ENCODE measurements around the gene PARD3.

The PARD3 gene

GRCh38 chr10:34629084-34629483, 186.0 kb downstream of the PARD3 start:
- no peak for DNase-seq (ENCODE audit: low read depth in 2 of 2)
- no peak for TF ChIP-seq CTCF (IDR thresholded peaks at IDR 0.05; ENCODE audit: low read depth, low read length)
- no peak overlapping the region for H3K4me3 ChIP-seq (replicated peaks in 1 of 2; ENCODE audit: low read depth in 2 of 2, low read length in 2 of 2)

GRCh38 chr10:34628174-34628796, 186.8 kb downstream of the PARD3 start:
- peak; percentile 41 to 56 for DNase-seq (ENCODE audit: low read depth in 2 of 2)
- no peak for TF ChIP-seq CTCF (IDR thresholded peaks at IDR 0.05; ENCODE audit: low read depth, low read length)
- no peak overlapping the region for H3K4me3 ChIP-seq (replicated peaks in 1 of 2; ENCODE audit: low read depth in 2 of 2, low read length in 2 of 2)

- TF ChIP-seq CTCF (IDR thresholded peaks at IDR 0.05; ENCODE audit: low read depth, low read length), result no peak
- DNase-seq (ENCODE audit: low read depth in 2 of 2), result no peak
- H3K4me3 ChIP-seq (replicated peaks in 1 of 2; ENCODE audit: low read depth in 2 of 2, low read length in 2 of 2), result no peak overlapping the region
These were observed 187.4 kb downstream of the PARD3 start for GRCh38 chr10:34627741-34628140.

- no peak for TF ChIP-seq CTCF (IDR thresholded peaks at IDR 0.05; ENCODE audit: low read depth, low read length)
- no peak overlapping the region for H3K4me3 ChIP-seq (replicated peaks in 1 of 2; ENCODE audit: low read depth in 2 of 2, low read length in 2 of 2)
- DNase-seq (ENCODE audit: low read depth in 2 of 2), result no peak
These were observed 187.8 kb downstream of the PARD3 start for GRCh38 chr10:34627331-34627730.

GRCh38 chr10:34626158-34626880, 188.8 kb downstream of the PARD3 start:
- no peak for TF ChIP-seq CTCF (IDR thresholded peaks at IDR 0.05; ENCODE audit: low read depth, low read length)
- no peak overlapping the region for H3K4me3 ChIP-seq (replicated peaks in 1 of 2; ENCODE audit: low read depth in 2 of 2, low read length in 2 of 2)
- peak in 1 of 2 donors; percentile 63 for DNase-seq (ENCODE audit: low read depth in 2 of 2)

GRCh38 chr10:34624323-34625153, 190.6 kb downstream of the PARD3 start:
- H3K4me3 ChIP-seq (replicated peaks in 1 of 2; ENCODE audit: low read depth in 2 of 2, low read length in 2 of 2), result no peak overlapping the region
- DNase-seq (ENCODE audit: low read depth in 2 of 2), result no peak
- TF ChIP-seq CTCF (IDR thresholded peaks at IDR 0.05; ENCODE audit: low read depth, low read length), result no peak
